22Rv1 (cell line): ENCODE measurements around the gene PKHD1.

ENCODE experiments used
- H3K27ac ChIP-seq: fragments of 450-650 bp; 2 replicates; pipeline ENCODE4 v1.5.1; 2017
- ZFX ChIP-seq: fragments of 450-650 bp; IDR thresholded peaks from 2 replicates; pipeline ENCODE4 v1.6.1; 2017; ENCODE audit warnings: antibody characterized with exemption, borderline replicate concordance
- TF ChIP-seq, protein P1 (sequence below): fragments of 450-650 bp; IDR thresholded peaks from 2 replicates; pipeline ENCODE4 v1.5.1; 2017; ENCODE audit warnings: mild to moderate bottlenecking

The PKHD1 gene, protein sequence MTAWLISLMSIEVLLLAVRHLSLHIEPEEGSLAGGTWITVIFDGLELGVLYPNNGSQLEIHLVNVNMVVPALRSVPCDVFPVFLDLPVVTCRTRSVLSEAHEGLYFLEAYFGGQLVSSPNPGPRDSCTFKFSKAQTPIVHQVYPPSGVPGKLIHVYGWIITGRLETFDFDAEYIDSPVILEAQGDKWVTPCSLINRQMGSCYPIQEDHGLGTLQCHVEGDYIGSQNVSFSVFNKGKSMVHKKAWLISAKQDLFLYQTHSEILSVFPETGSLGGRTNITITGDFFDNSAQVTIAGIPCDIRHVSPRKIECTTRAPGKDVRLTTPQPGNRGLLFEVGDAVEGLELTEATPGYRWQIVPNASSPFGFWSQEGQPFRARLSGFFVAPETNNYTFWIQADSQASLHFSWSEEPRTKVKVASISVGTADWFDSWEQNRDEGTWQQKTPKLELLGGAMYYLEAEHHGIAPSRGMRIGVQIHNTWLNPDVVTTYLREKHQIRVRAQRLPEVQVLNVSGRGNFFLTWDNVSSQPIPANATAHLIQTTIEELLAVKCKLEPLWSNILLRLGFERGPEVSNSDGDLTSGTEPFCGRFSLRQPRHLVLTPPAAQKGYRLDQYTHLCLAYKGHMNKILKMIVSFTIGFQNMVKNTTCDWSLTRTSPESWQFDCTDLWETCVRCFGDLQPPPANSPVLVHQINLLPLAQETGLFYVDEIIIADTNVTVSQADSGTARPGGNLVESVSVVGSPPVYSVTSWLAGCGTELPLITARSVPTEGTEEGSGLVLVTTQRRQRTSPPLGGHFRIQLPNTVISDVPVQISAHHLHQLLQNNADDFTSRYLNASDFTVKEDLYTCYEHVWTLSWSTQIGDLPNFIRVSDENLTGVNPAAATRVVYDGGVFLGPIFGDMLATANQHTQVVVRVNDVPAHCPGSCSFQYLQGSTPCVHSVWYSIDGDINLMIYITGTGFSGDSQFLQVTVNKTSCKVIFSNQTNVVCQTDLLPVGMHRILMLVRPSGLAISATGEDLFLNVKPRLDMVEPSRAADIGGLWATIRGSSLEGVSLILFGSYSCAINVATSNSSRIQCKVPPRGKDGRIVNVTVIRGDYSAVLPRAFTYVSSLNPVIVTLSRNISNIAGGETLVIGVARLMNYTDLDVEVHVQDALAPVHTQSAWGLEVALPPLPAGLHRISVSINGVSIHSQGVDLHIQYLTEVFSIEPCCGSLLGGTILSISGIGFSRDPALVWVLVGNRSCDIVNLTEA (N-terminal part only)

DNA sequence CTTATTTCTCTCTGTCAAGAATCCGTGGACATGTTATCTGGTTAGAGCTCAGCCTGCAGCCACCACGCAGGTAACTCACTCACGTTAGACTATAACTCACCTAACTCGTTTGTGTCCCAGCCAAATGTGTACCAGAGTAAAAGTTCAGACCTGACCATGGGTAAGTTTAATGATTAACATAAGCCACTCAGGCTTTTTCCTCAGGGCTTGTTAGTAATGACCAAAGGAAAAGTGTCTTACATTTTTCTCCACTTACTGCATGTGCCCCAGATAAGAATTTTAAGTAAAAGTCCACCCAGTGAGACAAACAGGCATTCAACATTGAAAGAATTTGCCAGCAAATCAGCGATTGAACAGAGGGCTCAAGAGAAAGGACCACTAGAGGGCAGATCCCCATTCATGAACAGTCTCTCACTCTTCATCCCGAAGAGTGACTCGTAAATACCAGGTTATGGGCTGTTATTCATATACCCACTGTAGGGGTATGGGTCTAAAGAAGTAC lies at the start of gene PKHD1:
Gene PKHD1 (minus strand): TSS at position 116 of the 502 bp plus-strand sequence. CDS start 2,680 bp downstream, outside the sequence.
- peak within 1 kb of the TSS; percentile 53 for H3K27ac ChIP-seq

DNA sequence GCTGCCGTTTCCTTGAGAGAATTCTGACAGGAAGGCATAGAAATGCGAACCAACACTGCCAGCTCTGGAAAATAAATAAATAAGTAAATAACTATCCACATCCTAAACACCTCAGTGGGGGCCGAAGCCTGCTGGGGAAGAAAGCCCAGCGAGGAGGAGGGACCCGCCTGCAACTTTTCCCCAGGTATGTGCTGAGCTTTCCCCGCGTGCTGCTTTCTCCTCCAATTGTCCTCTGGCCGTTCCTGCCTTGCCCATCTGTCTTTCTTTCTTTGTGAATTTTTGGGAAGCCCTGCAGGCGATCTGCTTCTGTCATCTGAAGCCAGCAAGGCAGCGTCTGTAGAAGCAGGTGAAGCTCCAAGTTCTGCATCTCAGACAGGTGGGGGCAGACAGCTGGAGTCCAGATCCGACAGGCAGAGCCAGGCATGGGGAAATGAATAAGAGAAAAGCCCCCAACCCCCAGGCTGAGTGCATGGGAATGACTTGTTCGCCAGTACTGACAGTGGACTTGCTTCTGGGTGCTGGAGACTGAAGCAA lies 49.6 kb upstream of the PKHD1 start:
- H3K27ac ChIP-seq = no peak overlapping the region
- TF ChIP-seq, protein P1, sequence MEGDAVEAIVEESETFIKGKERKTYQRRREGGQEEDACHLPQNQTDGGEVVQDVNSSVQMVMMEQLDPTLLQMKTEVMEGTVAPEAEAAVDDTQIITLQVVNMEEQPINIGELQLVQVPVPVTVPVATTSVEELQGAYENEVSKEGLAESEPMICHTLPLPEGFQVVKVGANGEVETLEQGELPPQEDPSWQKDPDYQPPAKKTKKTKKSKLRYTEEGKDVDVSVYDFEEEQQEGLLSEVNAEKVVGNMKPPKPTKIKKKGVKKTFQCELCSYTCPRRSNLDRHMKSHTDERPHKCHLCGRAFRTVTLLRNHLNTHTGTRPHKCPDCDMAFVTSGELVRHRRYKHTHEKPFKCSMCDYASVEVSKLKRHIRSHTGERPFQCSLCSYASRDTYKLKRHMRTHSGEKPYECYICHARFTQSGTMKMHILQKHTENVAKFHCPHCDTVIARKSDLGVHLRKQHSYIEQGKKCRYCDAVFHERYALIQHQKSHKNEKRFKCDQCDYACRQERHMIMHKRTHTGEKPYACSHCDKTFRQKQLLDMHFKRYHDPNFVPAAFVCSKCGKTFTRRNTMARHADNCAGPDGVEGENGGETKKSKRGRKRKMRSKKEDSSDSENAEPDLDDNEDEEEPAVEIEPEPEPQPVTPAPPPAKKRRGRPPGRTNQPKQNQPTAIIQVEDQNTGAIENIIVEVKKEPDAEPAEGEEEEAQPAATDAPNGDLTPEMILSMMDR = no peak
- no peak for TF ChIP-seq ZFX

More for the DNA sequence above, at the start of gene PKHD1:
- TF ChIP-seq, protein P1 = peak; percentile 79
- no peak for TF ChIP-seq ZFX

DNA sequence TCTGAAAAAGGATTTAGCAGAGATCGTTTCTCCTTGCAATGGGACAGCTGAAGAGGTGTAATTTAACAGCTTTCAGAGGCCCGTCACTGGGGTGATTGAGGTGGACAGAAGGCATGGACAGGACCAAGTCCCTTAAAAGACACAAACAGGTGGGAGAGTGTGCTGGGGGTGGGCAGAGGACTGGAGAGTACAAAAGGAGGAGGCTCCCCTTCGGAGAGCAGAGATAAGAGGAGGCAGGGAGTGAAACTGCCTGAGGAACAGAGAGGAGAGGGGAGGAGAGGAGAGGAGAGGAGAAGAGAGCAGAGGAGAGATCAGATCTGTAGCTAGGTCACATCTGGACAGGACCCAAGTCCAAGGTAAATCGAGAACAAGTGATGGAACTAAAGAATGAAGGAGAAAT lies 48.6 kb upstream of the PKHD1 start:
- H3K27ac ChIP-seq = no peak overlapping the region
- no peak for TF ChIP-seq ZFX
- TF ChIP-seq, protein P1 = no peak

DNA sequence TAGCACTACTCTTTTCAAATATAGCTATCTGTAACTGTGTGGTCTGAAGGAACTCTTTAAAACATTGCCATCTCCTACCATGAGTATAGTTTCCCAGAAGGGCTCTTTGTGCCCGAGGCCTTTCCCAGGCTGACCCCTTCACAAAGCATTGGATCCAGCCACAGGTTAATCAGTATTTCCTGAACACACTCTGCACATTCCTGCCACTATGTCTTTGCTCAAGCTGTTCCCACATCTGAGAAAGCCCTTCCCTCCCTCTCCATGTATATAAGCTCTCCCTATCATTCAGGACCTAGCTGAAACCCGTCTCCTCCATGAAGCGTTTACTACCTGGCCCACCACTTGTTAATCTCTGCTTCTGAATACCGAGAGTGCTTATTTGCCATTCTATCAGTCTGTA lies 47.8 kb upstream of the PKHD1 start:
- TF ChIP-seq, protein P1 = no peak
- TF ChIP-seq ZFX = no peak
- H3K27ac ChIP-seq = no peak overlapping the region

DNA sequence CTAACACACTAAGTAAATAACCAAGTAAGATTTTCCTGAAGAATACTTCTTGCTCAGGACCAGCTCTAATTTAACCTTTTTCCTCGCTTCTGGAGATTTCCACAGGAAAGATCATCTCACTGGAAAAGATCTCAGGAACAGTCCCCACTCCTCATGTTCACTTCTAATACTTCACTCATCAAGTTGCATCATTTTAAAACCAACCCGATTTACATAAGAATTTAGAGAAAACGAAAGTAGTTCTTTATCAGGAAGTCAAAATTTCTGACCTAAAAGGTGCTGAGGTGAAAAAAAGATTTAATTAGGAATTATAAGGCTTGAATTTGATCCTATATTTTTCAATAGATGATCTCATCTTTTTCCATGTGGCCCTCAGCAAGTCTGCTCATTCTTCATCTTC lies 46.6 kb upstream of the PKHD1 start:
- no peak overlapping the region for H3K27ac ChIP-seq
- TF ChIP-seq ZFX = no peak
- TF ChIP-seq, protein P1 = no peak

DNA sequence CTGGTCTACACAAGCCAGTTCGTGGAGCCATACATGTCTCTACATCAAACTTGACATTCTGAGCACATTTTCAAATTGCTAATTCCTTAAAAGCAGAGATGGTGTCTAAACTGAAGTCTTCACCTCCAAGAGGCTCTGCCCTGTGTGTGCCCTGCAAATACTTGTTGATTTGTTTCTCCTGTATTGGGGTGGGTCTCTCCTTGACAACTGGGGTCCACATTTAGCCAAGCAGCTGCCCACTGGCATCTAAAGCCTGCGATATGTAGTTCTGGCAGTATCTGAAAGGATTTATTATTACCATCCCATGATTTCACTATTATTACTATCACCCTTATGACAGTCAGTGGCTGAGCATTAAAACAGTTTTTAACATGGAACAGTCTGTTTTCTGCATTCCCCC lies 45.9 kb upstream of the PKHD1 start:
- TF ChIP-seq, protein P1 = no peak
- TF ChIP-seq ZFX = no peak
- H3K27ac ChIP-seq = no peak overlapping the region
